ENCODE results near the gene S100G. TPM values are rescaled to one million over a fixed set of nuclear protein-coding genes. Genes with fewer than 3 reads are reported as not detected.

The S100G gene
- total and polyA plus RNA-seq, 2 donors (not counting 3 experiments of a cell fraction or from before 2014, with no cell fraction given): not detected

GRCh38 chrX:16700734-16701133, 50.8 kb downstream of the S100G start:
- Histone ChIP-seq H2AFZ (ENCODE audit: low read depth, low read length) (no peak overlapping the region), H4K20me1 (replicated peaks; ENCODE audit: control insufficient read depth, extremely low read depth, insufficient read depth, low read length) (no peaks in the 10 kb centered on the region), H3K27ac (ENCODE audit: insufficient read depth, low read depth, low read length) (no peak overlapping the region), H3K27me3 (ENCODE audit: control insufficient read depth in 2 of 2, insufficient read depth in 2 of 2, low read length in 2 of 2) (no peaks in the 10 kb centered on the region), H3K4me2 (ENCODE audit: insufficient read depth, low read length) (no peak overlapping the region), H3K9ac (replicated peaks; ENCODE audit: extremely low read depth, insufficient read depth, low read length) (no peak overlapping the region), H3K4me1 (ENCODE audit: control insufficient read depth, extremely low read depth, insufficient read depth, low read length) (no peaks in the 10 kb centered on the region), H3K4me3 (replicated peaks in 1 of 3; ENCODE audit: insufficient read depth in 1 of 3, low read depth in 1 of 3, low read length in 3 of 3) (no peak overlapping the region), H3K36me3 (ENCODE audit: control insufficient read depth in 2 of 2, extremely low read depth in 1 of 2, insufficient read depth in 2 of 2, low read length in 2 of 2) (no peaks in the 10 kb centered on the region), H3K9me1 (replicated peaks; ENCODE audit: control insufficient read depth, extremely low read depth, insufficient read depth, low read length) (no peaks in the 10 kb centered on the region), H3K9me3 (replicated peaks; ENCODE audit: control insufficient read depth, insufficient read depth, low read length) (no peaks in the 10 kb centered on the region), H3K79me2 (ENCODE audit: control insufficient read depth, insufficient read depth, low read length) (no peaks in the 10 kb centered on the region)
- CTCF ChIA-PET: no interaction called here
- dilution Hi-C loops (cut with MboI; ENCODE audit: extremely low pct_ligation_motif_present, low sequenced_read_pairs): no loop called here
- BruUV-seq (replicated peaks): no TSS peak
- POLR2A ChIA-PET: no interaction called here
- DNase-seq (ENCODE audit: low read depth, low spot score) (no peak), FAIRE-seq (no peak)
- no peak for TF ChIP-seq GATA2 (IDR thresholded peaks at IDR 0.05; ENCODE audit: insufficient read depth, insufficient read length, low read depth, low read length)
- TF ChIP-seq FOS (IDR thresholded peaks at IDR 0.05; ENCODE audit: borderline replicate concordance, insufficient read depth, low read length): no peak
- TF ChIP-seq JUN (IDR thresholded peaks at IDR 0.05; ENCODE audit: borderline replicate concordance, insufficient read depth, insufficient read length, low read depth): no peak
- no peak for TF ChIP-seq MAX (IDR thresholded peaks at IDR 0.05; ENCODE audit: insufficient read depth, insufficient read length)
- TF ChIP-seq EZH2 (IDR thresholded peaks at IDR 0.05; ENCODE audit: borderline replicate concordance, low read depth, low read length, severe bottlenecking): no peak
- no peak for TF ChIP-seq CTCF (IDR thresholded peaks at IDR 0.05; ENCODE audit: extremely low read depth in 1 of 2, insufficient read depth in 1 of 2, low read depth in 1 of 2, low read length in 2 of 2)
- TF ChIP-seq MYC (IDR thresholded peaks at IDR 0.05; ENCODE audit: low read depth, low read length): no peak
- TF ChIP-seq POLR2A (IDR thresholded peaks at IDR 0.05; ENCODE audit: low read depth, low read length): no peak
- no peak for TF ChIP-seq POLR2AphosphoS5 (IDR thresholded peaks at IDR 0.05; ENCODE audit: insufficient read depth, low read depth, low read length)
- intact Hi-C loops (cut with micrococcal nuclease): no loop called here
